HuH-7 (cell line): ENCODE results near the gene ATG101.
A peak's percentile ranks its signal among the peaks of the same experiment; 100 is the strongest.

Experiments
- DNase-seq: peaks from one replicate; pipeline ENCODE4 v3.0.0; 2011; ENCODE audit warnings: low spot score

ATG101 gene

DNA sequence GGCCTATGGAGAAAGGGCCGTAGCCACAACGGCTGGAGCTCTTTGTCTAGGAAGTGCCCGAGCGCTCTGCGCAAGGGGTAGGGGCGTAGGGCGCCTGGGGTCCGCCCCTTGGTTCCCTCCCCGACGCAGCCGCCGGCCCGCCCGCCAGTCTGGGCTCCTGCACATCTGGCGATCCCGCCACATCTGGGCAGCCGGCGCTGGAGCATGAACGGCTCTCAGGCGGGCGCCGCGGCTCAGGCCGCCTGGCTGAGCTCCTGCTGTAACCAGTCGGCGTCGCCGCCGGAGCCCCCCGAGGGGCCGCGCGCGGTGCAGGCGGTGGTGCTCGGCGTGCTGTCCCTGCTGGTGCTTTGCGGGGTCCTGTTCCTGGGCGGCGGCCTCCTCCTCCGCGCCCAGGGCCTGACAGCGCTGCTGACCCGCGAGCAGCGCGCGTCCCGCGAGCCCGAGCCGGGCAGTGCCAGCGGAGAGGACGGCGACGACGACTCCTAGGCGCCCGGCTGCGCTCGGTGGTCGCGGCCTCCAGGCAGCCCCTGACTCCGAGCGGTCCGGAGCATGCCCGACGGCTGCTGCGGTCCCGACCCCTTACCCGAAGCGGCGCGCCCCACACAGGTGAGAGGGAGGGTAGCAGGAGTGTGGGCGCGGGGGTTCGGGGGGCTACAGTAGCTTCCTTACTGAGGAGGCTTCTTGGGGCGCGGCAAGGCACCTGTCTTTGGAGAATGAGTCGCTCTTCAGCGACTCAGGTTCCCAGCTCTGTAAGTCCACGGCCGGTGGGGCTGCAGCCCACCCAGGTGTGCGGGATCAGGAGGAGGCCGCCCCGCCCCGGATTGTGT, 10.0 kb downstream of the ATG101 start, which contains the start of gene SMIM41:
SMIM41 (plus strand) TSS at position 129 of the 827 bp plus-strand sequence; CDS start at position 205, 76 bp downstream.
- no peak for DNase-seq

DNA sequence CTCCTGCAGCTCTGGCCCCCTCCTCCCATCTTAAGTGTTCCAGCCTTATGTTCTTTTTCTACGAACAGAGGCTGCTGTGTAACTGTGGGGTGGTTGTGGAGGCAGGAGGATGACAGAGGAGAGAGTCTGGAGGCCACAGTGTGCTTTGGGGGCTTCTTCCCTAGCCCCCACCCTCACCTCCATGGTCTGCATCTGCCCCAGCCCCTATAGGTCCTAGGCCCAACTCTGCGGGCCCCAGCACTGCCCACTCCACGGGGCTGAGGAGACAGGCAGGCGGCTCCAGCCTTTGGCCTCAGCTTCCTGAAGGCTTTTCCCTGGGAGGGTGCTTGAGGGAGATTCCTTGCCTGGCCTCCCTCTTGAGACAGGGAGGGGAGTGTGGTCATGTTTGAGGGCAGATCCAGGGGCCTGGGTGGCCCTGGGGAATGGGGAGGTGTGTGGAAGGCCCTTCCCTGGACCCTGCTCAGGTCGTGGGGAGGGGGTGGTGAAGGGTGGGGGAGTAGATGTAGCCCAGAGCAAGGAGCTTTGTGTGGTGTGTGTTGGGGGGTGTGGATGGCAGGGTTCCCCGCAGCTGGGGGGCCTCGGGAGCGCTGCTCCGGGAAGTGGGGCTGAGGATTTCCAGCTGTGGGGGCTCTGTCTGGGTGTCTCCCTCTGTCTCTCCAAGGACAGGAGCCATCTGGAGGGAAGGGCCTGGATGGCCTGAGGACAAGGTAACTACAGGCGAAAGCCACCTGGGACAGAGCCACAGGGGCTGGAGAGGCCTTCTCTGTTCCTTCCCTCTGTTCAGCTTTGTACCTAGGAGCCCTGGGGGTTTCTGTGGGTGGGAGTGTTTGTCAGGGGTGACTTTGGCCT, 10.8 kb downstream of the ATG101 start:
- no peak for DNase-seq

- no peak for DNase-seq
Observed at GRCh38 chr12:52081263-52081733, 11.5 kb downstream of the ATG101 start.

DNA sequence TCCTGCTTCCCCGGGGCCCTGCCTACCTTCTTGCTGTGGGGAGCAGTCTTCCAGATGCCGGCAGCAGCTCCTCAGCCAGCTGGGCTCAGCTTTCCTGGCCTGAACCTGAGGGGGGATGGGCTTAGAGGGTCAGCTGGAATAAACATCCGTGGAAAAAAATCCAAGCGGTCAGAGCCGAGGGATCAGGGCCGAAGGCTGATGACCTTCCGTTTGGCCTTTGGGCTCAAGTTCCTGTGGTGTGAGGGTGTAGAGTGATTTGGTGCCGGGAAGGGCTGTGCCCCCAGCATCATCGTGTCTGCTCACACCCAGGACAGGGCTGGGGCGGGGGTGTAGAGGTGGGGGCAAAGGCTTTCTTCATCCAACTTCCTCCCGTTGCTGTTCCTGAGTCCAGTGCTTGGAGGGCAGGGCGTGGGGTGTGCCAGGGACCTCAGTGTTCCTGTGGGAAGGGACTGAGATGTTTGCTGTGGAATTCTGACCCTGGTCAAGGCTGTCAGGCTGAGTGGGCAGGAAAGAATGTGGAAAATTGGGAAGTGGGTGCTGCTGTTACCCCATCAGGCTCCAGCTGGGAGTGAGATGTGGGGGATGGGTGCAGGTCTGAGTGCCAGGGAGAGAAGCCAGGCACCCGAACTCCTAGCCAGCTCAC, 12.4 kb downstream of the ATG101 start:
- no peak for DNase-seq

- DNase-seq: no peak
Observed at GRCh38 chr12:52082669-52082987, 12.8 kb downstream of the ATG101 start.

GRCh38 chr12:52082988-52083637, 13.3 kb downstream of the ATG101 start:
- peak; percentile 95 for DNase-seq

DNA sequence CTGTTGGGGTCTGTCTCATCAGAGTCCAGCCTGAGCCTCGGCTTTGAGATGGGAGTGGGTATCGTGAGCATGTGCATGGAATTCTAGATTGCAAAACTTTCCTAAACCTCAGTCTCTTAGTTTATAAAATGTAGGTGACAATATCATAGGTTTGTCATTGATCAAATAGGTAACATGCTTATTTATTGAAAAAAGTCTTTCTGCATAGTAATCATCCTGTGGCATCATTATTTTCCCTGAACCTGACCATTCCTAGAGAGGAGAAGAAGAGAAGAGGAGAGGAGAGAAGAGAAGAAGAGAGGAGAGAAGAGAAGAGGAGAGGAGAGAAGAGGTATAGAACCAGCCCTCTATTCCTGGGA, 13.8 kb downstream of the ATG101 start:
- no peak for DNase-seq

- DNase-seq: no peak
Observed at GRCh38 chr12:52084491-52085231, 14.9 kb downstream of the ATG101 start.

DNA sequence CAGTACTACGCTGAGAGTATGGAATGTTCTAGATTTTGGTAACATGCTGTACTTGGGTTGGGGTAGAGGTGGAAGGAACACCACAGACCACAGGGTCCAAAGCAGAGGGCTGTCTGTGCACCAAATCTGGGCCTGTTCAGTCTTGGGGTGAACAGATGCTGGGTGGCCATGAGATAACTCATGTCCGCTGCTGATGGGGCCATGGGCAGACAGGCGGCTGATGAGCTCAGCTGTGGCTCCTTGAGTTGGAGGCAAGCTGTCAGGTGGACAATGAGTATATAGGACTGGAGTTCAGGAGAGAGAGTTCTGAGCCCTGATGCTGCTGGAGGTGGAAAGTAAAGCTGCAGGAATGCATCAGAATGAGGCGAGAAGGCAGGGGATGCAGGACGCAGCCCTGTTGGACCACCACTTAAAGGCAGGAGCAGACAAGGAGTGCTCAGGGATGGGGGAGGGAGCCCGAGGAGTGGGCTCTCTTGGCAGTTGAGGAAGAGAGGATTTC, 16.0 kb downstream of the ATG101 start:
- no peak for DNase-seq

GRCh38 chr12:52086366-52086765, 16.6 kb downstream of the ATG101 start:
- DNase-seq: no peak

- DNase-seq: peak; percentile 6
Observed at GRCh38 chr12:52086944-52087835, 17.4 kb downstream of the ATG101 start.

GRCh38 chr12:52087961-52088820, 18.4 kb downstream of the ATG101 start:
- DNase-seq: peak; percentile 14

GRCh38 chr12:52089491-52089890, 19.7 kb downstream of the ATG101 start:
- no peak for DNase-seq

DNA sequence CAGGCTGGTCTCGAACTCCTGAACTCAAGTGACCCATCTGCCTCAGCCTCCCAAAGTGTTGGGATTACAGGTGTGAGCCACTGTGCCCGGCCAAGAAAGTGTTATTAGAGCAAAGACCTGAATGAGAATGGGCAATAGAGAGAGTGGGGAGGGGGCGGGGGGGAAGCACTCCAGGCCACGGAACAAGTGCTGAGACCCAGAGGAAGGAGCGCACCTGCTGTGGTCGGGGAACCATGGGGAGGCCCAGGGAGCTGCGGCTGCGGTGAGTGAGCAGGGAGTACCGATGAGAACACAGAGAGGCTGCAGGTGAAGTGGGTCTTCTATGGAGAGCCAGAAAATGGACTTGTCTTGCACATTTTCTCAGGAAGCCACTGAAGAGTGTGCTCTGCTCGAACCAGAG, 20.5 kb downstream of the ATG101 start:
- peak; percentile 3 for DNase-seq

DNA sequence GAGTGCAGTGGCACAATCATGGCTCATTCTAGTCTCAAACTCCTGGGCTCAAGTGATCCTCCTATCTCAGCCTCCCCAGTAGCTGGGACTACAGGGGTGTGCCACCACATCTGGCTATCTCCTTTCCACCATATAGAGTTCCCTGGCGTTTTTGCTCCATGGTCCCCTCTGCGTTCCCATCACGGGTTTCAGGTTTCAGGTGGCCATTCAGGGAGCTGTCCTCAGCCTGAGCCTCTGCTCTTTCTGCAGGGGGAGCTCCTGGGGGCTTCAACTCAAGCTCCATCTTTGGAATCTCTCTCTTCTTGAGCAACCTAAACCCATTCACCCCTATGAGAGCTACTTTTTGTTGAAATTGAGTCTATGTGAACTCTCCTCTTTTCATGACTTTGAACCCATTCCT, 21.3 kb downstream of the ATG101 start:
- peak; percentile 5 for DNase-seq

GRCh38 chr12:52091869-52092268, 22.1 kb downstream of the ATG101 start:
- DNase-seq: no peak

DNA sequence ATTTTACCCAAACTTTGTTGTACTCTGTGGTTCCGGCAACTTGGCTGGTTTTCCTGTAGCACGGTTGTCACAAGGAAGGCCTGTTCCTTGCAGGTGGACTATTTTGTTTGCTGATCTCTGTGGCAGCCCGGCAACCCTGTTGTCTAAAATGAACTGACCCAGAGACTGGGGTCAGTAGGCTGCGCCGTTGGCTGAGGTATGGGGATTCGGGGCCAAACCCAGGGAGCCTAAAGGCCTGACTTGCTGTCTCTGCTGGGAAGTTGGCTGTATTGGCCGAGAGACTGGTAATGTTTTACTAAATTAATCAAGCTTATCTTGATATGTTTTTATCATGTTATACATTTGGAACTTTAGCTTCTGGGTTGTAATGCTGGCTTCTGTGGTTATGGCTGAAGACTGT, 23.6 kb downstream of the ATG101 start:
- DNase-seq: no peak

- no peak for DNase-seq
Observed at GRCh38 chr12:52096332-52097044, 26.7 kb downstream of the ATG101 start.
